Muscle layer of colon (tissue), 2 donors: ENCODE measurements around the gene IQGAP1.

Experiments
- H3K27ac ChIP-seq: one replicate; pipeline ENCODE4 v1.7.0; 2013; ENCODE audit warnings: low read depth, mild to moderate bottlenecking, low read length, moderate library complexity
- H3K27me3 ChIP-seq, 2 donors: one replicate each; pipeline ENCODE4 v1.7.0; 2013; ENCODE audit warnings: low read length in 2 of 2, mild to moderate bottlenecking in 2 of 2; ENCODE audit not compliant: insufficient read depth in 2 of 2, control insufficient read depth in 1 of 2
- H3K36me3 ChIP-seq: one replicate; pipeline ENCODE4 v1.7.0; 2013; ENCODE audit warnings: mild to moderate bottlenecking, low read length; ENCODE audit not compliant: insufficient read depth
- H3K4me1 ChIP-seq: one replicate; pipeline ENCODE4 v1.7.0; 2013; ENCODE audit warnings: mild to moderate bottlenecking, low read length; ENCODE audit not compliant: insufficient read depth
- H3K4me3 ChIP-seq, 2 donors: one replicate each; pipeline ENCODE4 v1.7.0; 2013; ENCODE audit warnings: low read length in 2 of 2, low read depth in 1 of 2, mild to moderate bottlenecking in 1 of 2, moderate library complexity in 1 of 2
- H3K9ac ChIP-seq: one replicate; pipeline ENCODE4 v1.7.0; 2013; ENCODE audit warnings: low read length
- H3K9me3 ChIP-seq: one replicate; pipeline ENCODE4 v1.7.0; 2013; ENCODE audit warnings: mild to moderate bottlenecking, low read length
- donor health status: abdominal sarcoma.
- donor health status: Adenocarcinoma of cecum.

Gene IQGAP1

DNA sequence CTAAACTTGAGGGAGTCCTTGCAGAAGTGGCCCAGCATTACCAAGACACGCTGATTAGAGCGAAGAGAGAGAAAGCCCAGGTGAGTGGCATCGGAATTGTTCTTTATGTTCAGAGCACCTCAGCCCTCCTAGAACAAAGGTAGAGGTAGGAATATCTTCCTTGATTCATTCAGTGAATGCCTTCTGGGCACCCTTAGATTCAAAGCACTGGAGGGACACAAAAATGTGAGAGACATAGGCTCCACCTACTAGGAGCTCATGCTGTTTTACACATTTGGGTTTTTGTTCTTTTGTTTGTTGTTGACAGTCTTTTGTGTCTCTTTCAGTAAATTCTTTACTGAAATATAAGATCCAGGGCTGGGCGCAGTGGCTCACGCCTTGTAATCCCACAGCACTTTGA, 68.2 kb downstream of the IQGAP1 start:
- Histone ChIP-seq H3K4me1 (peaks cover 2% of the 10 kb centered on the region), H3K36me3 (peaks cover 76% of the 10 kb centered on the region), H3K9me3 (no peaks in the 10 kb centered on the region), H3K27ac (no peak overlapping the region), H3K9ac (no peak overlapping the region), H3K4me3 (no peak overlapping the region), H3K27me3 (no peaks in the 10 kb centered on the region)

DNA sequence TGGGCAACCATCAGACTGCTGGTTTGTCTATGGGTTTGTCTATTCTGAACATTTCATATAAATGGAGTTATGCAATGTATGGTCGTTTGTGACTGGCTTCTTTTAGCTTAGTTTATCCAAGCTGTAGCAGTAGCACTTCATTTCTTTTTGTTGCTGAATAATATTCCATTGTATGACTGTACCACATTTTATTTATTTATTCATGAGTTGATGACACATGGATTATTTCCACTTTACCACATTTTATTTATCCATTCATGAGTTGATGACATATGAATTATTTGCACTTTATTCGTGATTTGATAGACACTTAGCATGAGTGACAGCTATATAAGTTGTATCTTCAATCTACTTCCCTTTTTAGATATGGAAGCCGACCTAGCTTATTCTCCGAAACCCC, 70.0 kb downstream of the IQGAP1 start:
- Histone ChIP-seq H3K4me1 (no peaks in the 10 kb centered on the region), H3K27ac (no peak overlapping the region), H3K9ac (no peak overlapping the region), H3K36me3 (peaks cover 60% of the 10 kb centered on the region), H3K27me3 (no peaks in the 10 kb centered on the region), H3K9me3 (no peaks in the 10 kb centered on the region), H3K4me3 (no peak overlapping the region)

DNA sequence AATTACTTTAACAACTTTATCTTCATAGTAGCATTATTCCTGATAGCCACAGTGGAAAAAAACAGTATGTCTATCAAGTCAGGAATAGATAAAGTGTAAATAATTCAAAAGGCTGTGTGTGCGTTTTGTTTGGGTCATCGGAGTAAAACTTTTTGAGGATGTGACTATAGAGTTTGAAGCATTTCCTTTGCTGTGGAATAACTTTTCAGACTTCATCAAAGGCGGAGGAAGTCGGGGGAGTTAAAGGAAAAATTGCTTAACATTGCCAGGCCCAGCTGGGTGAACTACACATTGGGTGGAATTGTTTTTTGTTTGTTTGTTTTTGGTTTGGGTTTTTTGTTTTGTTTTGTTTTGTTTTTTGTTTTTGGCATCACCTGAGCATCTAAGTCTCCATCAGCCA, 71.3 kb downstream of the IQGAP1 start:
- Histone ChIP-seq H3K4me1 (no peaks in the 10 kb centered on the region), H3K27ac (no peak overlapping the region)

DNA sequence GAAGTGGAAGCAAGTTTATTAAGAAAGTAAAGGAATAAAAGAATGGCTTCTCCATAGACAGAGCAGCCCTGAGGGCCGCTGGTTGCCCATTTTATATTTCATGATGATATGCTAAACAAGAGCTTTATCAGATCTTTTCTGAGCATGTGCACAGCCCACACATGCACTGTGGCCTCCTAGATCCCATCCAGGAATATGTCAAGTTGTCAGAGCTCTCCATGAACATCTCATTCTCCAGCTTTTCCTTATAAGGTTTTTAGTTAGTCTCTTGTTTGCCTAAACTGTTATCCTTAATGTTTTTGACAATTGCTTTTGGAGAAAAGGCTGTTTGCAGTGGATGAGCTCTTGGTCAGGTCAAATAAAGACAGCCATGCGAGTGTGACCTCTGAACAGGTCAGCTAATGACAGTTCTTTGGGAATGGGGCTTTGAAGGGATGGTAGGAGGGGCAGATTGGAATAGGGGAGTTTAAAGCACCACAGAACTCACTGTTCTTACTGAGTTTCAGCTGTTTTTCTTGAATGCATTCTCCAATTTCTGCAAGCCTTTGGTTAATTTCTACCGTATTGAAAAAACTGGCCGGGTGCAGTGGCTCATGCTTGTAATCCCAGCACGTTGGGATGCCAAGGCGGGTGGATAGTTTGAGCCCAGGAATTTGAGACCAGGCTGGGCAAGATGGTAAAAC, 72.2 kb downstream of the IQGAP1 start:
- H3K27ac ChIP-seq = no peak overlapping the region
- H3K36me3 ChIP-seq = peaks cover 43% of the 10 kb centered on the region
- no peak overlapping the region for H3K9ac ChIP-seq
- no peaks in the 10 kb centered on the region for H3K4me1 ChIP-seq
- H3K4me3 ChIP-seq = no peak overlapping the region
- H3K9me3 ChIP-seq = no peaks in the 10 kb centered on the region
- H3K27me3 ChIP-seq = no peaks in the 10 kb centered on the region

More for the DNA sequence above, 71.3 kb downstream of the IQGAP1 start:
- Histone ChIP-seq H3K9me3 (no peaks in the 10 kb centered on the region), H3K27me3 (no peaks in the 10 kb centered on the region), H3K9ac (no peak overlapping the region), H3K36me3 (peaks cover 52% of the 10 kb centered on the region), H3K4me3 (no peak overlapping the region)

DNA sequence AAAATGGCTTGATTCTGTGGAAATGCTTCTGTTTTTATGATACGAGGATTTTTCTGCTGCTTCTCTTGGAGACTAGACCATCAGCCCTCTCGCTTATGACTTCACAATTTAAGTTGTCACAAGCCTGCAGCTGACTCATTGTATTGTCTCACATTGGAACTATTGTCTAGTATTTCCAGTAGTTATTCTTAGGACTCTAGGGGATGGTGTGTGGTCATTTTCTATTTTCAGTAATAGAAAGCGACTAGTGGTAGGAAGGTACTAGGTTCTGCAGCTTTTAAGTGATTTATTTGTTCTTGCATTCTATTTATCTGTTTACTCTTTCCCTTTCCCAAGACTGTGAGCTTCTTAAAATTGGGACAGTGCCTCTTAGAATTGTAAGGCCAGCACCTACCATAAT, 75.3 kb downstream of the IQGAP1 start:
- Histone ChIP-seq H3K27ac (no peak overlapping the region), H3K9me3 (no peaks in the 10 kb centered on the region), H3K4me1 (peaks cover 10% of the 10 kb centered on the region), H3K27me3 (no peaks in the 10 kb centered on the region), H3K9ac (no peak overlapping the region), H3K36me3 (peaks cover 43% of the 10 kb centered on the region), H3K4me3 (no peak overlapping the region)

DNA sequence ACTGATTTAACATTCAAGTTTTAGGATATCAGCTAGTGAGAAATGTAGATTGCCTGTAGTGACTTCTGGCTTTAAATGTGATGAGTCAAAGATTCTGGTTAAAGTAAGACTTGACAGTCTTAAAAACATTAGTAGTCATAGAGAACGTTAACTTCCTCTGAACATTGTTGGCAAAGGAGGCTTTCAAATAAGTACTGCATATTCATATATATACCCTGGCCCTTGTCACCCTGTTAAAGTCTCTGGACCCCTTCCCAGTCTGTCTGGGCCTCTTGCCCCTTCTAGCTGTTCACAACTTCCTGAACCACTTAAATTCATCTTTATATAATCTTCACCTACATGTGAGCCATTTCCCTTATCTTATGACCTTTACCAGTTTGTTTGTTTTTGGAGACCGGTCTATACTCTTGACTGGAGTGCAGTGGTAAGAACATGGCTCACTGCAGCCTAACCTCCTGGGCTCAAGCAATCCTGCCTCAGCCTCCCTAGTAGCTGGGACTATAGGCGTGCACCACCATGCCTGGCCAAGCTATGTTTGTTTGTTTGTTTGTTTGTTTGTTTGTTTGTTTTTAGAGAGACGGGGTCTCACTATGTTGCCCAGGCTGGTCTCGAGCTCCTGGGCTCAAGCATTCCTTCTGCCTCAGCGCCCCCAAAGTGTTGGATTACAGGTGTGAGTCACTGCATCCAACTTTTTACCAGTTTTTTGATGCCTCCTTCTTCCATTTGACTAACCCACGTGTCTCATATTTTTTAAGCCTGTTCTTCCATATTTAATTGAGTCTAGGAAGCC, 77.3 kb downstream of the IQGAP1 start:
- Histone ChIP-seq H3K9me3 (no peaks in the 10 kb centered on the region), H3K9ac (no peak overlapping the region), H3K4me3 (no peak overlapping the region), H3K36me3 (peaks cover 45% of the 10 kb centered on the region), H3K4me1 (peaks cover 10% of the 10 kb centered on the region), H3K27me3 (no peaks in the 10 kb centered on the region), H3K27ac (no peak overlapping the region)

DNA sequence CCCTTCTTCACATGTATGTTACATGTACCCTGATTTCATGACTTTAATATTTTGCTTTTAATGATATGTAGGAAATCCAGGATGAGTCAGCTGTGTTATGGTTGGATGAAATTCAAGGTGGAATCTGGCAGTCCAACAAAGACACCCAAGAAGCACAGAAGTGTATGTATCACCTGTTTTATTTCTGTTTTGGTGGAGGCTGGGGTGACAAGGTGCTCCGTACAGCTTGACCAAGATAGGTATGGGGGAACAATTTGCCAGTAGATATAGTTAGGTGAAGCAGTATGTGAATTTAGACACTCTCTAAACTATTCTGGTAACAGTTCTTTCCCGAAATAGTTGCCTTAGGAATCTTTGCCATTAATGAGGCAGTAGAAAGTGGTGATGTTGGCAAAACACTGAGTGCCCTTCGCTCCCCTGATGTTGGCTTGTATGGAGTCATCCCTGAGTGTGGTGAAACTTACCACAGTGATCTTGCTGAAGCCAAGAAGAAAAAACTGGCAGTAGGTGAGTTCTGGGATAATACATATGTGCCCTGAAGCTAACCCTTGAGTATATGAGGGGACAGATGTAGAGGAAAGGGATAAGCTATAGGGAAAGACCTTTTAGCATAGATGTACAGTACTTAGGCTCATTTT, 78.0 kb downstream of the IQGAP1 start:
- Histone ChIP-seq H3K9ac (no peak overlapping the region), H3K4me1 (peaks cover 10% of the 10 kb centered on the region), H3K36me3 (peaks cover 43% of the 10 kb centered on the region), H3K27me3 (no peaks in the 10 kb centered on the region), H3K9me3 (no peaks in the 10 kb centered on the region), H3K27ac (no peak overlapping the region), H3K4me3 (no peak overlapping the region)

DNA sequence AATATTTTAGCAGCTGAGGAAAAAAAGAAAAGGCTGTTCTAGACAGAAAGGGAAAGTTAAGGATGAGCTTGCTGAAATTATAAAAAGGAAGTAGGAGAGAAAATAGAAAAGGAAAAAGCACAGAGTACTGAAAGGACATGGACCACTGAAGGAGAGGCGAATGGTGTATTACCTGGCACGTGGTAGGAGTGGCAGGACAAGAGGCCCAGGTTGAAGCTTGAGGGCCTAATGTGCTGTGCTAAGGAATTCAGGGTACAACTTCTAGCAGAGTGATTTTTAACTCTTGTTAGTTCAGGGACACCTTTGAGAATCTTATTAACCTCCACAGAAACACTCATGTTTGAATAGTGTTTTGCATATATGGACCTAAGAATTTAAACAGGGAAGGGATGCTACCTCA, 81.7 kb downstream of the IQGAP1 start:
- Histone ChIP-seq H3K27me3 (no peaks in the 10 kb centered on the region), H3K4me3 (no peak overlapping the region), H3K36me3 (peaks cover 64% of the 10 kb centered on the region), H3K9ac (no peak overlapping the region), H3K9me3 (no peaks in the 10 kb centered on the region), H3K4me1 (peaks cover 10% of the 10 kb centered on the region), H3K27ac (no peak overlapping the region)

DNA sequence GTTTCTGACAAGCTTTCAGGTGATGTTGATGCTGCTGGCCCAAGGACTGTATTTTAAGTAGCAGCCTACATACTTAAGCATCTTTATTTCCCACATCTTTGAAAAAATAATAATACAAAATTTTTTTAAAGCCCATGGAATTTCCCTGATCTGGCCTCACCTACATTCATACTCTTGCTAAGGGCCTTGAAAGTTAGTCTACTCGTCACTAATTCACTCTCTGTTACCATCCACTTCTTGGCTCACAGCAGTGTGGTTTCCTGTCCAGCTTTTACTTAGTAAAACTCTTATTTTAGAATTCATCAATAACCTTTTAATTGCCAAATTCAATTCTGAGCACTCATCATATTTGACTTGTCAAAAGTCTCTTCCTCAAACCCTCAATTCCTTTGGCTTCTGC, 82.4 kb downstream of the IQGAP1 start:
- H3K27me3 ChIP-seq = no peaks in the 10 kb centered on the region
- no peak overlapping the region for H3K9ac ChIP-seq
- H3K4me1 ChIP-seq = peaks cover 8% of the 10 kb centered on the region
- no peaks in the 10 kb centered on the region for H3K9me3 ChIP-seq
- peaks cover 65% of the 10 kb centered on the region for H3K36me3 ChIP-seq
- H3K27ac ChIP-seq = no peak overlapping the region
- H3K4me3 ChIP-seq = no peak overlapping the region

DNA sequence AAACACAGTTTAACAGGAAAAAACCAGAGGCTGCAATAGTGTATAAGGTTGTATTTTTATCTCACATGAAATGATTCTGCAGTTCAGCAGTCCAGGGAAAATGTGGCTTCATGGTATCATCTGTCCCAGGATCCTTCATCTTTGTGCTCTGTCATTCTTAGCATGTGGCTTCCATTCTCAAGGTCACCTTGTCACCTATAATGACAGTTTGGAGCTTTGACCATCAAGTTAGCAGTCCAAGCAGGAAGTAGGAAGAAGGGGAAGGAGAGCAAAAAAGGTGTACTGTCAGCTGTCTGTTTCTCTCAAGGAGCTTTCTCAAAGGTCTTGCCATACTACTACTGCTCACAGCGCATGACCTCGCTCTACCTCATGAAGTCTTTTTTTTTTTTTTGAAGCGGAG, 83.1 kb downstream of the IQGAP1 start:
- no peaks in the 10 kb centered on the region for H3K27me3 ChIP-seq
- H3K4me3 ChIP-seq = no peak overlapping the region
- no peak overlapping the region for H3K27ac ChIP-seq
- peaks cover 62% of the 10 kb centered on the region for H3K36me3 ChIP-seq
- H3K9me3 ChIP-seq = no peaks in the 10 kb centered on the region
- peaks cover 2% of the 10 kb centered on the region for H3K4me1 ChIP-seq
- no peak overlapping the region for H3K9ac ChIP-seq

DNA sequence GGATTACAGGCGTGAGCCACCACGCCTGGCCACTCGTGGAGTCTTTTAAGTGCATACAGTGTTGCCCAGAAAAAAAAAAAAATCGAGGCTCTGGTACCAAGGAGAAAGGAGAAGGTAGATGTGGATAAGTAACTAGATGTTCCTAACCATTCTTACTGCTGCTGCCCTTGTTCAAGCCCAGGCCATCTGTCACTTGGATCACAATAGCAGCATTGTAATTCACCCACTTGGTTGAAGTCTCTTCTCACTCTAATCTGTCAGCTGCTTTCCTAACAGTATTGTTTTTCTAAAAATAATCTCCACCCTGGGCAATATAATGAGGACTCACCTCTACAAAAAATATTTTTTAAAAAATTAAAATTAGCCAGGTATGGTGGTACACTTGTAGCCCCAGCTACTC, 83.7 kb downstream of the IQGAP1 start:
- no peak overlapping the region for H3K27ac ChIP-seq
- H3K9ac ChIP-seq = no peak overlapping the region
- no peaks in the 10 kb centered on the region for H3K4me1 ChIP-seq
- H3K36me3 ChIP-seq = peaks cover 65% of the 10 kb centered on the region
- H3K9me3 ChIP-seq = no peaks in the 10 kb centered on the region
- no peak overlapping the region for H3K4me3 ChIP-seq
- H3K27me3 ChIP-seq = no peaks in the 10 kb centered on the region
